ENCODE results near the gene NHSL2. TPM values are rescaled to one million over a fixed set of nuclear protein-coding genes. Genes with fewer than 3 reads are reported as not detected.

The NHSL2 gene
- total RNA-seq, 4 donors from 2014 or later: 7.6 to 30.8 (median 9.1) TPM

- Histone ChIP-seq H3K27me3 (no peaks in the 10 kb centered on the region), H3K4me1 (no peaks in the 10 kb centered on the region), H3K4me3 (no peak overlapping the region), H3K36me3 (no peaks in the 10 kb centered on the region), H3K9me3 (no peaks in the 10 kb centered on the region), H3K27ac (no peak overlapping the region)
- DNase-seq: no peak
- intact Hi-C loops (cut with DNase I; ENCODE audit: low total_unique reads): no loop called here
- TF ChIP-seq CTCF (IDR thresholded peaks at IDR 0.05) (no peak), POLR2A (IDR thresholded peaks at IDR 0.05) (no peak)
Measured at GRCh38 chrX:72100824-72101351, 190.2 kb downstream of the NHSL2 start.

- Histone ChIP-seq H3K4me3 (no peak overlapping the region), H3K36me3 (no peaks in the 10 kb centered on the region), H3K27ac (no peak overlapping the region), H3K4me1 (no peaks in the 10 kb centered on the region), H3K9me3 (no peaks in the 10 kb centered on the region), H3K27me3 (no peaks in the 10 kb centered on the region)
- intact Hi-C loops (cut with DNase I; ENCODE audit: low total_unique reads): no loop called here
- TF ChIP-seq CTCF (IDR thresholded peaks at IDR 0.05) (no peak), POLR2A (IDR thresholded peaks at IDR 0.05) (no peak)
- no peak for DNase-seq
Measured at GRCh38 chrX:72101597-72102037, 191.0 kb downstream of the NHSL2 start.

- intact Hi-C loops (cut with DNase I; ENCODE audit: low total_unique reads): no loop called here
- no peak for DNase-seq
- Histone ChIP-seq H3K27me3 (no peaks in the 10 kb centered on the region), H3K9me3 (no peaks in the 10 kb centered on the region), H3K4me3 (no peak overlapping the region), H3K36me3 (no peaks in the 10 kb centered on the region), H3K27ac (no peak overlapping the region), H3K4me1 (no peaks in the 10 kb centered on the region)
- no peak for TF ChIP-seq CTCF (IDR thresholded peaks at IDR 0.05)
- TF ChIP-seq POLR2A (IDR thresholded peaks at IDR 0.05): no peak
Measured at GRCh38 chrX:72102126-72102525, 191.5 kb downstream of the NHSL2 start.

- no peaks in the 10 kb centered on the region for H3K9me3 ChIP-seq
- H3K27me3 ChIP-seq: no peaks in the 10 kb centered on the region
- no peak overlapping the region for H3K27ac ChIP-seq
- H3K4me3 ChIP-seq: no peak overlapping the region
- no peak for DNase-seq
- no peaks in the 10 kb centered on the region for H3K36me3 ChIP-seq
- intact Hi-C loops (cut with DNase I; ENCODE audit: low total_unique reads): no loop called here
- H3K4me1 ChIP-seq: no peaks in the 10 kb centered on the region
- TF ChIP-seq POLR2A (IDR thresholded peaks at IDR 0.05) (no peak), CTCF (IDR thresholded peaks at IDR 0.05) (no peak)
Measured at GRCh38 chrX:72102760-72103159, 192.1 kb downstream of the NHSL2 start.

- TF ChIP-seq POLR2A (IDR thresholded peaks at IDR 0.05) (no peak), CTCF (IDR thresholded peaks at IDR 0.05) (no peak)
- Histone ChIP-seq H3K36me3 (no peaks in the 10 kb centered on the region), H3K27me3 (no peaks in the 10 kb centered on the region), H3K4me3 (no peak overlapping the region), H3K9me3 (no peaks in the 10 kb centered on the region), H3K27ac (no peak overlapping the region), H3K4me1 (no peaks in the 10 kb centered on the region)
- DNase-seq: no peak
- intact Hi-C loops (cut with DNase I; ENCODE audit: low total_unique reads): no loop called here
Measured at GRCh38 chrX:72105436-72105835, 194.8 kb downstream of the NHSL2 start.

Data from uterus (tissue), 4 donors.